WTC11 (cell line): ENCODE data around the gene RAD9A.

Experiments
- ATF3 ChIP-seq: sonication (generic); formaldehyde crosslinking; conservative IDR thresholded peaks from 2 replicates; pipeline ENCODE4 v1.8.1; 2022; ENCODE audit warnings: mild to moderate bottlenecking, missing genetic modification reagents
- USF1 ChIP-seq: sonication (generic); formaldehyde crosslinking; IDR thresholded peaks from 2 replicates; pipeline ENCODE4 v1.8.0; 2022; ENCODE audit warnings: mild to moderate bottlenecking, missing genetic modification reagents
- ZBTB21 ChIP-seq: sonication (generic); formaldehyde crosslinking; IDR thresholded peaks from 2 replicates; pipeline ENCODE4 v1.8.1; 2023; ENCODE audit warnings: mild to moderate bottlenecking, missing genetic modification reagents, borderline replicate concordance
- TF ChIP-seq, protein P1 (sequence below): fragments of 200-600 bp; IDR thresholded peaks from 2 replicates; pipeline ENCODE4 v1.8.0; 2022; ENCODE audit warnings: antibody characterized with exemption
- TF ChIP-seq, protein P2 (sequence below): sonication (generic); formaldehyde crosslinking; IDR thresholded peaks from 2 replicates; pipeline ENCODE4 v1.8.1; 2023; ENCODE audit warnings: mild to moderate bottlenecking, missing genetic modification reagents

GRCh38 chr11:67373648-67374570 lies 17.9 kb upstream of the RAD9A start:
- TF ChIP-seq, protein P1, sequence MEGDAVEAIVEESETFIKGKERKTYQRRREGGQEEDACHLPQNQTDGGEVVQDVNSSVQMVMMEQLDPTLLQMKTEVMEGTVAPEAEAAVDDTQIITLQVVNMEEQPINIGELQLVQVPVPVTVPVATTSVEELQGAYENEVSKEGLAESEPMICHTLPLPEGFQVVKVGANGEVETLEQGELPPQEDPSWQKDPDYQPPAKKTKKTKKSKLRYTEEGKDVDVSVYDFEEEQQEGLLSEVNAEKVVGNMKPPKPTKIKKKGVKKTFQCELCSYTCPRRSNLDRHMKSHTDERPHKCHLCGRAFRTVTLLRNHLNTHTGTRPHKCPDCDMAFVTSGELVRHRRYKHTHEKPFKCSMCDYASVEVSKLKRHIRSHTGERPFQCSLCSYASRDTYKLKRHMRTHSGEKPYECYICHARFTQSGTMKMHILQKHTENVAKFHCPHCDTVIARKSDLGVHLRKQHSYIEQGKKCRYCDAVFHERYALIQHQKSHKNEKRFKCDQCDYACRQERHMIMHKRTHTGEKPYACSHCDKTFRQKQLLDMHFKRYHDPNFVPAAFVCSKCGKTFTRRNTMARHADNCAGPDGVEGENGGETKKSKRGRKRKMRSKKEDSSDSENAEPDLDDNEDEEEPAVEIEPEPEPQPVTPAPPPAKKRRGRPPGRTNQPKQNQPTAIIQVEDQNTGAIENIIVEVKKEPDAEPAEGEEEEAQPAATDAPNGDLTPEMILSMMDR = peak; percentile 32; the same call in 1 of the 2 replicates
- TF ChIP-seq ATF3 (no peak), ZBTB21 (CRISPR knock-in tag) (no peak), USF1 (CRISPR knock-in tag) (no peak)
- TF ChIP-seq, protein P2, sequence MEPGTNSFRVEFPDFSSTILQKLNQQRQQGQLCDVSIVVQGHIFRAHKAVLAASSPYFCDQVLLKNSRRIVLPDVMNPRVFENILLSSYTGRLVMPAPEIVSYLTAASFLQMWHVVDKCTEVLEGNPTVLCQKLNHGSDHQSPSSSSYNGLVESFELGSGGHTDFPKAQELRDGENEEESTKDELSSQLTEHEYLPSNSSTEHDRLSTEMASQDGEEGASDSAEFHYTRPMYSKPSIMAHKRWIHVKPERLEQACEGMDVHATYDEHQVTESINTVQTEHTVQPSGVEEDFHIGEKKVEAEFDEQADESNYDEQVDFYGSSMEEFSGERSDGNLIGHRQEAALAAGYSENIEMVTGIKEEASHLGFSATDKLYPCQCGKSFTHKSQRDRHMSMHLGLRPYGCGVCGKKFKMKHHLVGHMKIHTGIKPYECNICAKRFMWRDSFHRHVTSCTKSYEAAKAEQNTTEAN (CRISPR knock-in tag) = no peak
